ENCODE data around the gene RNGTT. TPM values are rescaled to one million over a fixed set of nuclear protein-coding genes. Genes with fewer than 3 reads are reported as not detected.

The RNGTT gene
- polyA plus RNA-seq, 2 donors, result 3.9 to 5.2 TPM

DNA sequence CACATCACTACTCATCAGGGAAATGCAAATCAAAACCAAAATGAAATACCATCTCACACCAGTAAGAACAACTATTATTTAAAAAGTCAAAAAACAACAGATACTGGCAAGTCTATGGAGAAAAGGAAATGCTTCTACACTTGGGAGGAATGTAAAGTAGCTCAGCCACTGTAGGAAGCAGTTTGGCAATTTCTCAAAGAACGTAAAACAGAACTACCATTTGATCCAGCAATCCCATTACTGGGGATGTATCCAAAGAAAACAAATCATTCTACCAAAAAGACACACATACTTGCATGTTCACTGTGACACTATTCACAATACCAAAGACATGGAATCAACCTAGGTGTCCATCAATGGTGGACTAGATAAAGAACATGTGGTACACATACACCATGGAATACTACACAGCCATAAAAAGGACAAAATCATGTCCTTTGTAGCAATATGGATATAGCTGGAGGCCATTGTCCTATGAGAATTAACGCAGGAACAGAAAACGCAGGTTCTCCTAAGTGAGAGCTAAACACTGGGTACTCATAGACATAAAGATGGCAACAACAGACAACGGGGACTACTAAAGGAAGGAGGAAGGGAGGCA is 260.4 kb downstream of the RNGTT start:
- WGBS, 2 donors, result 91 to 97% methylated on average over 4 of the region's 4 CpGs
- Histone ChIP-seq H3K36me3 (ENCODE audit: control insufficient read depth in 2 of 2, insufficient read depth in 2 of 2, low read length in 1 of 2) (no peaks in the 10 kb centered on the region), H3K27me3 (ENCODE audit: control insufficient read depth in 1 of 2, insufficient read depth in 2 of 2, low read length in 2 of 2) (no peaks in the 10 kb centered on the region), H3K4me3 (ENCODE audit: low read depth in 1 of 2, low read length in 2 of 2) (no peak overlapping the region), H3K4me1 (ENCODE audit: control insufficient read depth in 2 of 2, insufficient read depth in 2 of 2, low read length in 1 of 2) (no peaks in the 10 kb centered on the region), H3K9me3 (ENCODE audit: control insufficient read depth in 2 of 2, insufficient read depth in 1 of 2, low read depth in 1 of 2, low read length in 1 of 2) (no peaks in the 10 kb centered on the region), H3K27ac (ENCODE audit: low read depth in 2 of 2, low read length in 1 of 2) (no peak overlapping the region)

- H3K36me3 ChIP-seq (ENCODE audit: control insufficient read depth in 2 of 2, insufficient read depth in 2 of 2, low read length in 1 of 2), result no peaks in the 10 kb centered on the region
- H3K9me3 ChIP-seq (ENCODE audit: control insufficient read depth in 2 of 2, insufficient read depth in 1 of 2, low read depth in 1 of 2, low read length in 1 of 2), result no peaks in the 10 kb centered on the region
- no peaks in the 10 kb centered on the region for H3K4me1 ChIP-seq (ENCODE audit: control insufficient read depth in 2 of 2, insufficient read depth in 2 of 2, low read length in 1 of 2)
- no peak overlapping the region for H3K4me3 ChIP-seq (ENCODE audit: low read depth in 1 of 2, low read length in 2 of 2)
- 90% methylated on average over 5 of the region's 5 CpGs for WGBS, 2 donors
- no peaks in the 10 kb centered on the region for H3K27me3 ChIP-seq (ENCODE audit: control insufficient read depth in 1 of 2, insufficient read depth in 2 of 2, low read length in 2 of 2)
- no peak overlapping the region for H3K27ac ChIP-seq (ENCODE audit: low read depth in 2 of 2, low read length in 1 of 2)
These were observed 264.8 kb downstream of the RNGTT start for GRCh38 chr6:88698661-88699060.

DNA sequence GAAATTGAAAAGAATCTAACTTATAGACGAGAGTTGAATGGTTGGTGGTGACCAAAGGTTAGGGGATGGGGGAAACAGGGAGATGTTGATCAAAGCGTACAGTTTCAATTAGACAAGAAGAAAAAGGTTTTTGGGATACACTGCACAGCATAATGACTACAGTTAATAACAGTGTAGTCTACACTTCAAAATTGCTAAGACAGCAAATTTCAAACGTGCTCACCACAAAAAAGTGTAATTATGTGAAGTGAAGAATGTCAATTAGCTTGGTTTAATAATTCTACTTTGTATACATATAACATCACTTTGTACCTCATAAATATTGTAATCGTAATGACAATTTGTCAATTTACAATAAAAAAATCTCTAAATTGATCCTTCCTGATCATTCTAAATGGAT is 267.5 kb downstream of the RNGTT start:
- Histone ChIP-seq H3K36me3 (ENCODE audit: control insufficient read depth in 2 of 2, insufficient read depth in 2 of 2, low read length in 1 of 2) (no peaks in the 10 kb centered on the region), H3K27me3 (ENCODE audit: control insufficient read depth in 1 of 2, insufficient read depth in 2 of 2, low read length in 2 of 2) (no peaks in the 10 kb centered on the region), H3K9me3 (ENCODE audit: control insufficient read depth in 2 of 2, insufficient read depth in 1 of 2, low read depth in 1 of 2, low read length in 1 of 2) (no peaks in the 10 kb centered on the region), H3K4me3 (ENCODE audit: low read depth in 1 of 2, low read length in 2 of 2) (no peak overlapping the region), H3K27ac (ENCODE audit: low read depth in 2 of 2, low read length in 1 of 2) (no peak overlapping the region), H3K4me1 (ENCODE audit: control insufficient read depth in 2 of 2, insufficient read depth in 2 of 2, low read length in 1 of 2) (no peaks in the 10 kb centered on the region)
- WGBS, 2 donors, result 88 to 94% methylated on average over 4 of the region's 4 CpGs

GRCh38 chr6:88683734-88684133 is 279.7 kb downstream of the RNGTT start:
- Histone ChIP-seq H3K36me3 (ENCODE audit: control insufficient read depth in 2 of 2, insufficient read depth in 2 of 2, low read length in 1 of 2) (no peaks in the 10 kb centered on the region), H3K27me3 (ENCODE audit: control insufficient read depth in 1 of 2, insufficient read depth in 2 of 2, low read length in 2 of 2) (no peaks in the 10 kb centered on the region), H3K4me3 (ENCODE audit: low read depth in 1 of 2, low read length in 2 of 2) (no peak overlapping the region), H3K9me3 (ENCODE audit: control insufficient read depth in 2 of 2, insufficient read depth in 1 of 2, low read depth in 1 of 2, low read length in 1 of 2) (no peaks in the 10 kb centered on the region), H3K27ac (ENCODE audit: low read depth in 2 of 2, low read length in 1 of 2) (no peak overlapping the region), H3K4me1 (ENCODE audit: control insufficient read depth in 2 of 2, insufficient read depth in 2 of 2, low read length in 1 of 2) (no peaks in the 10 kb centered on the region)
- WGBS, 2 donors, result 92% methylated on average over 3 of the region's 3 CpGs

DNA sequence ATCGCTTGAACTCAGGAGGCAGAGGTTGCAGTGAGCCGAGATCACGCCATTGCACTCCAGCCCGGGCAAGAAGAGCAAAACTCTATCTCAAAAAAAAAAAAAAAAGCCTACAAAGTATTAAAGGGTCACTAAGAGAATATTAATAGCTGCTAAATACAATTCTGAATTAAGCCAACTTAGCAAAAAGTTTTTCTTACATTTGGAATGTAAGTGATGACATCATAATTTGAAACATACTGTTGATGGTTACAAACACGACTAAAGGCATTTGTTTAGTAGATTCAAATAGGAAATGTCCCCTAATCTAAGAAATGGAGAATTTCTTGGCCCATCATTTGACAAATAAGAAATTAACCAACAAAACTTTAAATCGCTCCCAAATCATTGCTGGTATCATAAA is 282.8 kb downstream of the RNGTT start:
- 92% methylated on average over 6 of the region's 6 CpGs for WGBS, 2 donors
- no peaks in the 10 kb centered on the region for H3K4me1 ChIP-seq (ENCODE audit: control insufficient read depth in 2 of 2, insufficient read depth in 2 of 2, low read length in 1 of 2)
- H3K4me3 ChIP-seq (ENCODE audit: low read depth in 1 of 2, low read length in 2 of 2), result no peak overlapping the region

DNA sequence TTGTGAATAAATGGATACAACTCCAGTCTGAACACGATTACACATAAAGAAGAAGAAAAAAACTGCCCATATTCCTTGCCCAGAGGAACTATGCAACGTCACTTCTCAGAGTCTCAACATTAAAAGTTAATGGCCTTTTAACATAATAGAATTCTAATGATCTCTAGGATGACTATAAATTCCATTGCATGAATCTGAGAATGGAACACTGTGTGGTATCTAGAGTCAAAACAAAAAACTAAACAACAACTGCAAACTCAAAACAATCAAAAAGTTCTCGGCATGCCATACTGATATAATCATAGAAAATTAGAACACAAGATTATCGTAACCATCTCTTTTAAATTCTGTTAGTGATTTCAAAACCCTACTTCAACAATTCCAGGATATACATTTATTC is 283.6 kb downstream of the RNGTT start:
- no peak overlapping the region for H3K4me3 ChIP-seq (ENCODE audit: low read depth in 1 of 2, low read length in 2 of 2)
- H3K4me1 ChIP-seq (ENCODE audit: control insufficient read depth in 2 of 2, insufficient read depth in 2 of 2, low read length in 1 of 2), result no peaks in the 10 kb centered on the region
- no peaks in the 10 kb centered on the region for H3K9me3 ChIP-seq (ENCODE audit: control insufficient read depth in 2 of 2, insufficient read depth in 1 of 2, low read depth in 1 of 2, low read length in 1 of 2)
- H3K27me3 ChIP-seq (ENCODE audit: control insufficient read depth in 1 of 2, insufficient read depth in 2 of 2, low read length in 2 of 2), result no peaks in the 10 kb centered on the region
- no peak overlapping the region for H3K27ac ChIP-seq (ENCODE audit: low read depth in 2 of 2, low read length in 1 of 2)
- 92 to 96% methylated on average over 4 of the region's 4 CpGs for WGBS, 2 donors
- H3K36me3 ChIP-seq (ENCODE audit: control insufficient read depth in 2 of 2, insufficient read depth in 2 of 2, low read length in 1 of 2), result peaks cover 0 to 3% of the 10 kb centered on the region in 2 donors

More for the DNA sequence above, 282.8 kb downstream of the RNGTT start:
- Histone ChIP-seq H3K36me3 (ENCODE audit: control insufficient read depth in 2 of 2, insufficient read depth in 2 of 2, low read length in 1 of 2) (peaks cover 0 to 3% of the 10 kb centered on the region in 2 donors), H3K9me3 (ENCODE audit: control insufficient read depth in 2 of 2, insufficient read depth in 1 of 2, low read depth in 1 of 2, low read length in 1 of 2) (no peaks in the 10 kb centered on the region), H3K27me3 (ENCODE audit: control insufficient read depth in 1 of 2, insufficient read depth in 2 of 2, low read length in 2 of 2) (no peaks in the 10 kb centered on the region), H3K27ac (ENCODE audit: low read depth in 2 of 2, low read length in 1 of 2) (no peak overlapping the region)

- Histone ChIP-seq H3K4me1 (ENCODE audit: control insufficient read depth in 2 of 2, insufficient read depth in 2 of 2, low read length in 1 of 2) (no peaks in the 10 kb centered on the region), H3K27ac (ENCODE audit: low read depth in 2 of 2, low read length in 1 of 2) (no peak overlapping the region), H3K36me3 (ENCODE audit: control insufficient read depth in 2 of 2, insufficient read depth in 2 of 2, low read length in 1 of 2) (peaks cover 0 to 3% of the 10 kb centered on the region in 2 donors), H3K9me3 (ENCODE audit: control insufficient read depth in 2 of 2, insufficient read depth in 1 of 2, low read depth in 1 of 2, low read length in 1 of 2) (no peaks in the 10 kb centered on the region), H3K4me3 (ENCODE audit: low read depth in 1 of 2, low read length in 2 of 2) (no peak overlapping the region), H3K27me3 (ENCODE audit: control insufficient read depth in 1 of 2, insufficient read depth in 2 of 2, low read length in 2 of 2) (no peaks in the 10 kb centered on the region)
- 94 to 98% methylated on average over 4 of the region's 4 CpGs for whole genome bisulfite sequencing, 2 donors
These were observed 286.1 kb downstream of the RNGTT start for GRCh38 chr6:88677356-88677755.

DNA sequence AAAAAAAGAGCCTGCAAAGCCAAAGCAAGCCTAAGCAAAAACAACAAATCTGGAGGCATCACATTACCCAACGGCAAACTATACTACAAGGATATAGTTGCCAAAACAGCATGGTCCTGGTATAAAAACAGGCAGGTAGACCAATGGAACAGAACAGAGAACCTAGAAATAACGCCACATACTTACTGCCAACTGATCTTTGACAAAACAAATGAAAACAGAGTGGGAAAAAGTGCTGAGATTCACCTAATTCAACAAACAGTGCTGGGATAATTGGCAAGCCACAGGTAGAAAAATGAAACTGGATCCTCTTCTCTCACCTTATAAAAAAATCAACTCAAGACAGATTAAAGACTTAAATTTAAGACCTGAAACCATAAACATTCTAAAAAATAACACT is 291.8 kb downstream of the RNGTT start:
- Histone ChIP-seq H3K4me1 (ENCODE audit: control insufficient read depth in 2 of 2, insufficient read depth in 2 of 2, low read length in 1 of 2) (no peaks in the 10 kb centered on the region), H3K27me3 (ENCODE audit: control insufficient read depth in 1 of 2, insufficient read depth in 2 of 2, low read length in 2 of 2) (no peaks in the 10 kb centered on the region), H3K36me3 (ENCODE audit: control insufficient read depth in 2 of 2, insufficient read depth in 2 of 2, low read length in 1 of 2) (no peaks in the 10 kb centered on the region), H3K27ac (ENCODE audit: low read depth in 2 of 2, low read length in 1 of 2) (no peak overlapping the region), H3K4me3 (ENCODE audit: low read depth in 1 of 2, low read length in 2 of 2) (no peak overlapping the region), H3K9me3 (ENCODE audit: control insufficient read depth in 2 of 2, insufficient read depth in 1 of 2, low read depth in 1 of 2, low read length in 1 of 2) (peaks cover 2 to 9% of the 10 kb centered on the region in 2 donors)
- WGBS, 2 donors, result 81 to 92% methylated on average over 2 of the region's 2 CpGs

GRCh38 chr6:88670369-88670768 is 293.0 kb downstream of the RNGTT start:
- Histone ChIP-seq H3K27ac (ENCODE audit: low read depth in 2 of 2, low read length in 1 of 2) (no peak overlapping the region), H3K4me1 (ENCODE audit: control insufficient read depth in 2 of 2, insufficient read depth in 2 of 2, low read length in 1 of 2) (no peaks in the 10 kb centered on the region), H3K27me3 (ENCODE audit: control insufficient read depth in 1 of 2, insufficient read depth in 2 of 2, low read length in 2 of 2) (no peaks in the 10 kb centered on the region), H3K9me3 (ENCODE audit: control insufficient read depth in 2 of 2, insufficient read depth in 1 of 2, low read depth in 1 of 2, low read length in 1 of 2) (peaks cover 2 to 9% of the 10 kb centered on the region in 2 donors), H3K4me3 (ENCODE audit: low read depth in 1 of 2, low read length in 2 of 2) (no peak overlapping the region), H3K36me3 (ENCODE audit: control insufficient read depth in 2 of 2, insufficient read depth in 2 of 2, low read length in 1 of 2) (peaks cover 0 to 1% of the 10 kb centered on the region in 2 donors)
- 97 to 98% methylated on average over 3 of the region's 3 CpGs for WGBS, 2 donors

GRCh38 chr6:88669475-88669874 is 293.9 kb downstream of the RNGTT start:
- WGBS, 2 donors, result 97 to 98% methylated on average over 4 of the region's 4 CpGs
- H3K4me3 ChIP-seq (ENCODE audit: low read depth in 1 of 2, low read length in 2 of 2), result no peak overlapping the region
- H3K27me3 ChIP-seq (ENCODE audit: control insufficient read depth in 1 of 2, insufficient read depth in 2 of 2, low read length in 2 of 2), result no peaks in the 10 kb centered on the region
- peaks cover 0 to 3% of the 10 kb centered on the region in 2 donors for H3K36me3 ChIP-seq (ENCODE audit: control insufficient read depth in 2 of 2, insufficient read depth in 2 of 2, low read length in 1 of 2)
- no peak overlapping the region for H3K27ac ChIP-seq (ENCODE audit: low read depth in 2 of 2, low read length in 1 of 2)
- peaks cover 0 to 3% of the 10 kb centered on the region in 2 donors for H3K4me1 ChIP-seq (ENCODE audit: control insufficient read depth in 2 of 2, insufficient read depth in 2 of 2, low read length in 1 of 2)
- peaks cover 2 to 9% of the 10 kb centered on the region in 2 donors for H3K9me3 ChIP-seq (ENCODE audit: control insufficient read depth in 2 of 2, insufficient read depth in 1 of 2, low read depth in 1 of 2, low read length in 1 of 2)

All from esophagus (tissue), 2 donors.